MV-4-11 (cell line): ENCODE data around the gene TRMT6.
A peak's percentile ranks its signal among the peaks of the same experiment; 100 is the strongest.

Experiments used
- DNase-seq: peaks from one replicate; lab custom pipeline; 2025; lab: John Stamatoyannopoulos, UW

Gene TRMT6

DNA sequence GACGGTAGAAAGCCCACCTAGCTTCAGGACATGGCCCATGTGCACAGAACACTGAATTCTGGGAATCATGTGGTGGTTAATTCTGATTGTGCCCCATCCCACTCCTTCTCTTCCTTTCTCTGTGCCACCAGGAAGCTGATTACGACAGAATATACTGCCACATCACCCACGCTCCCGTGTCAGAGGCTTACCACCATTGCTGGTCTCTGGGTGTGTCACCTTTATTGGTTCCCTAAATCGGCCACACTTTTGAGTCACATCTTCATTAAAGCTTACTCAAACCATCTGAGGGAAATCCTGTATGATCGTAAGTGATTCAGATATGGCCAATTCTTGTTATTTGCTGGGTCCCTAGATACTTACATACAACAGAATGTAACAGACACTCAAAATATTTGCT is 3.1 kb downstream of the TRMT6 start:
- DNase-seq, result peak; percentile 72

DNA sequence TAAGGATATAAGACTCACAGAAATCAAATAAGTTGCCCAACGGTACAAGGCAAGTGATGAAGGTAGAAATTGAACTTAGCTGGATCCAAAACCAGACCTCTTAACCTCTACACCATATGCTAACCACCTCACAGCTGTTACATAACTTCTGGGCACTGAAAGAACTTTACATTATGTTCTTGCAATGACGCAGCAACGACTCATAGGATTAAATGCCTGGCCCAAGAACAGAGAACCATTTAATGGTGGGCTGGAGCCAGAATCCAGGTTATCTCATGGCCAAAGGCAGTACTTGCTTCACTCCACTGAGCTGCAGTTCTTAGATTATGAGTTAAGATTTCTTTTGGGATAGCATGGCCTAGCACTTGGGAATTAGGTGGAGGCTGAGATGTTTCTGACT is 4.4 kb downstream of the TRMT6 start:
- peak; percentile 62 for DNase-seq

DNA sequence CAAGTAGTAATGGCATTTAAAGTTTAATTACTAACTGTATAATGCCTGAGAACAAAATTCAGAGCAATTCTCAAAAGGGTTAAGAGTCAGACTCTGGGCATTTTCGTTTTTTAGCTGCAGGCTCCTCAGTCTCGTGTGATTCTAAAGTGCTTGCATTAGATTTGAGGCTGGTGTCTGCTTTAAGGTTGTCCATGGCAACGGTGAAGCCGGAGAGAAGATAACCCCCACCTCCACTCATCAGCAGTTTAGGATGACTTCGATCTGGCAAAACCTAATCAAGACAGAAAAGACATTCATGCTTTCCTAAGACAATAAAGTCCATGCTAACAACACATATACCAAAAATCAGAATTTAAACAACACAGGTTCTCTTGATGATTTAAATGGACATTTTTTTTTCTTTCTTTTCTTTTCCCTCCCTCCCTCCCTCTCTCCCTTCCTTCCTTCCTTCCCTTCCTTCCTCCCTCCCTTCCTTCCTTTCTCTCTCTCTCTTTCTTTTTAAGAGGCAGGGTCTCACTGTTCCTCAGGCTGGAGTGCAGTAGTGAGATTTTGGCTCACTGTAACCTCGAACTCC is 11.8 kb downstream of the TRMT6 start:
- DNase-seq, result no peak

DNA sequence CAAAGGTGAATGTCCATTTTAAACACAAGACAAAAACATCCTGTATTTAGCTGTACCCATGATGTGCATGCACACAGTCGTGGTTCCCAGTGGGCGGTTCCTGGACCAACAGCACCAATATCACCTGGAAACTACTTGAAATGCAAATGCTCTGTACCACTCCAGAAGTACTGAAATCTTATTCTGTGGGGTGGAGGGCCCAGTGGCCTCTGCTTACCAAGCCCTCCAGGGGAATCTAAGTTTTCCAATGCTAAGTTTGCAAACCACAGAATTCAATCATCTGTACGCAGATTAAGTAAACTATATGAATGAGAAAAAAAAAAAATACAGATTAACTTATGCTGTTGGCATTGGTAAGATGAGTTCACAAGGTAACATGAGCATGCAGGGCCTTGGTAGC is 14.1 kb downstream of the TRMT6 start:
- no peak for DNase-seq

DNA sequence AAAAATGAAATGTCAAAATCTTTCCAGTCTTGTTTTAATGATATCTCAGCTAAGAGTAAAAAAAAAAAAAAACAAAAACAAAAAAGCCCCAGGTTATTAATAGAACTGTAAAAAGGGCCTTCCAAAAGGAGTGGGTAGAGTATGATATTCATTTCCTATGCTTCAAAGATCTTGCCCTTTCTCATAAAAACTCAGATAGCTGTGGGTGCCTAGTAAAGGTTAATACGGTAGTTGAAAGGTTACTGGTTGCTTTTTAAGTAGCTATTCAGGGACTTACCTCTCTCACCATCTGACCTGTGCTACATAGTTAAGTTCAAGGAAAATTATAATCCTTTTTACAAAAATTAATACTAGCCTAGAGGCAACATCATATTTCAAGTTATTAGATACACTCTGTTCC is 14.9 kb downstream of the TRMT6 start:
- DNase-seq, result no peak

DNA sequence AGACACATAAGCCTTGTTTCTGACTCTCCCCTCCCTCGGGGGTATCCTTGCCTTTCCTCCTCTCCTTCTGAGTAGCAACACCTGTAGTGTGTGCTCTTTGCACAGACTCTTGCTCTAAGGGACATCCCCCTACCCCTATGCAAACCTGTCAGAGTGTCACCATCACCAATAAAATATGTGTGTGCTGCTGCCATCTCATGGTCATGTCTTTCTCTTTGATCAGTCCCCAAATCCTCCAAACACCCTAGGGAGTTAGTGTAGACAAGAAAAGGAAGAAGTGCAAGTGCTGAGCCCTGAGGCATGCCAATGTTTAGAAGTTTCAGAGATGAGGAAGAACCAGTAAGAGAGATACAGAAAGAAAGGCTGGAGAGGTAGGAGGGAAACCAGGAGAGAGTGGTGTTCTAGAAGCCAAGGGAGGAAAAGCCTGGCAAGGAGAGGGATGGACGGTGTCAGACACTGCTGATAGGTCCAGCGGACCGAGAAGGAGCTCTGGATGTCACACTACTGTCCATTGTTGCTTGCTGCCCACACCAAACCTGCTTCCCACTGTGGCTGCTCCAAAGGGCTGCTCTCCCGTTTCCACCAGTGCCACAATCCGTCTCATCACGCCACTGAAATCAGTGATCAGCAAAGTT is 16.4 kb downstream of the TRMT6 start:
- DNase-seq, result peak; percentile 74

DNA sequence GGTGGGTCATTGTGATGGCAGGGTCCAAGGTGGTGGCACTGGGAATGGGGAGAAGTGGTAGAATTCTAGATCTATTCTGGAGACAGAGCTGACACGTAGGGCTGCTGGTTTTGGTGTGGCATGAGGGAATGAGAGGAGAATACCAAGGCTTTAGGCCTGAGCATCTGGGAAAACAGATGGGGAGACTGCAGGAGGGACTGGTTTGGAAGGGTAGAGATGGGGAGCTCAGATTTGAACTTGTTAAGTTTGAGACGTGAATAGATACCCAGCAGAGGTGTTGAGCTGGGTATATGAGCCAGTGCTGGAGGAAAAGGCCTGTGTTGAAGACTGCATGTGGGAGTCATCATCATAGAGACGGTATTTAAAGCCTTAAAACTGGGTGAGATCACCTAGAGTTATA is 17.5 kb downstream of the TRMT6 start:
- DNase-seq, result no peak

DNA sequence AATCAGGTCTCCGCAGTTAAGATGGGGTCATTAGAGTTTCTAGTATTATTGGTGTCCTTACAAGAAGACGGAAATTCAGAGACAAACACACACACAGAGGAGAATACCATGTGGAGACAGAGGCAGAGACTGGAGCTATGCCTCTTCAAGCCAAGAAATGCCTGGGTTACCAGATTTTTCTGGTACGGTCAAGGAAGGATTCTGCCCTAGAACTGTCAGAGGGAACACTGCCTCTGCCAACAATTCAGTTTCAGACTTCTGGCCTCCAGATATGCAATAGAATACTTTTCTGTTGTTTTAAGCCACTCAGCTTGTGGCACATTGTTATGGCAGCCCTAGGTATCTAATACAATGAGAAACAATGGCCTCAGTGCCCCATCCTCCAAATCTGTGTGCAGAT is 18.9 kb downstream of the TRMT6 start:
- DNase-seq, result no peak

DNA sequence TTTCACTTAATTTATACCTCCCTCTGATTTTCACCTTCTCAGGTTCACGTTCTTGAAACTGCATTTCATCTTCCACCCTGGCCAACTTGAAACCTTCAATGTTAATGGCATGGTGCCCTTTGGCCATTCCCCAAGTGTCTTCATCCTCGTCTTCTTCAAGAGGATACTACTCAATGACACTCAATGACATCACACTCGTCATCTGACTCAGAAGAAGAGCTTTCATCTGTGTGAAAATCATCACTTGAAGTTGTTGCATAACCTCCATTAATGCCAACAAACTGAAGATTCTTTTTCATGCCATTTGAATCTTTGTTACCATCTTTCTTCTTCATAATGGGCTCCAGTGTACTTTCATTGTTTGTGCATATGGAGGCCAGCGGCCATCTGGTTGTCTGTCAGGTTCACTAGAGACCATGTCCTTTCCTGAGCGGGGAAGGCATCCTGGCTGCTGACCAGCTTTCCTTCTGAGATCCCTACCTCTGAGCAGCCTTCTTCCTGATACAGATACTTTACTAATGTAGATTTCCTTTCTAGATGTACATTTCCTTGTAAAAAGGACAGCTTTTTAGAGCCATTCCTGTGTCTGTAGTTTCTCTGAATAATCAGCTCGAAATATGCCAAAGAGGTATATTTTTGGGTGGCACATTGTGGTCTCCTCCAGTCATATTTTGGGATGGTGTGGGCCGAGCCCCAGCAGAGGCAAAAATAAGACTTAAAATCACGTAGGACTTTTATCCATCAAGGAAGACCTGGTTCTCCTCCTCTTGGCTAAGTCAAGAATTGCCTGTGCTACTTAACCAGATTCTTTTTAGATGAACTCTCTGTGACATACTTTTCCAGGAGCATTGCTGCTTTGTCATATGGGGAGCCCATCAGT is 21.3 kb downstream of the TRMT6 start:
- DNase-seq, result peak; percentile 13

DNA sequence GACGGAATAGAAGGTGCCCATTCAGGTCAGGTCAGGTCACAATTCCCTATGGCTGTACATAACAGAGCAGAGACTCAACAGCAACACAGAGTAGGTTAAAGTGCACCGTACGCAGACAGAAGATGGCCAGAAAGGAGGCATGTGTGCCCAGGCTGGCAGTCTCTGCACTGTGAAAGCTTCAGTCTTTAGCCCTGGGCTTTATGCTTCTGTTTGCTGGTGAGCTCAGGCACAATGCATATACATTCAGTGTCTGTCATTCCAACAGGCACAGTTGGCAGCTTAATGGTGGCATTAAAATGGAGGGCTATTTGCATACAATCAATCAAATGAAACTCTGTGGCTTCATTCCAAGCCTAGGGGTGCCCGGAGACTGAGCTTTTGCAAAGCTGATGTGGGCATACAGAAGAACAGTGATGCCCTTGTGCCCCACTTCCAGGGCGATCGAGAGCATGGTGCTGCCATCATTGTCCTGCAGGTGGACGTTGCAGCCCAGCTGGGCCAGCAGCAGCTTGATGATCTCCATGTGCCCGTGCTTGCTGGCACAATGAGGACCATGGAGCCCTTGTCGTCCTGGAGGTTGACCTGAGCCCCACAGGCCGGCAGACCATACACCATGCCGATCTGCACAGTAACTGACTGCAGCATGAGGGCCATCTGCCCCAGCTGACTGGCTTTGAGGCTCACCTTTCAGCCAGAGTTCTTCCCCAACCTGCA is 22.4 kb downstream of the TRMT6 start:
- no peak for DNase-seq

DNA sequence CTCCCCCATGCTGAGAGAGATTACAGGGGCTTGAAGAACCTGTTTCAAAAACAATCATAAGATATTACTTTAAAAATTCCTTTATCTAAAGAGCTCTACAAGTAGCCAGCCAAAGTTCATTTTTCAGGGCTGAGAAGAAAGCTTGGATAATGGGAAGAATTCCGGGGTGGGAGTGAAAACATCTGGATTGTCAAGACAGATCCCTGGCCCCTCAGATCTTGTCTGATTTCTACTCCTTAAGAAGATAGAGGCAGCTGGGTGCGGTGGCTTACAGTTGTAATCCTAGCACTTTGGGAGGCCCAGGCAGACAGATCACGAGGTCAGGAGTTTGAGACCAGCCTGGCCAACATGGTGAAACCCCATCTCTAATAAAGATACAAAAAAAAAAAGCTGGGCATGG is 24.8 kb downstream of the TRMT6 start:
- no peak for DNase-seq

DNA sequence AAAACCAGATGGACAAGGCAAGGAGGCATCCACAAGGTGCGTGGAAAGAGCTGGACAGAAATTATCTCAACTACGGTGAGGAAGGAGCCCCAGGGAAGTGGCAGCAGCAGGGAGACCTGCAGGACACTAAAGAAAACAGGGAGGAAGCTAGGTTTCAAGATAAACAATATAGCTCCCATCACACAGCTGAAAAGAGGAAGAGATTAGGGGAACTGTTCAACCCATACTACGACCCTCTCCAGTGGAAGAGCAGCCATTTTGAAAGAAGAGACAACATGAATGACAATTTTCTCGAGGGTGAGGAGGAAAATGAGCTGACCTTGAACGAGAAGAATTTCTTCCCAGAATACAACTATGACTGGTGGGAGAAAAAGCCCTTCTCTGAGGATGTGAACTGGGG is 26.8 kb downstream of the TRMT6 start:
- peak; percentile 61 for DNase-seq

DNA sequence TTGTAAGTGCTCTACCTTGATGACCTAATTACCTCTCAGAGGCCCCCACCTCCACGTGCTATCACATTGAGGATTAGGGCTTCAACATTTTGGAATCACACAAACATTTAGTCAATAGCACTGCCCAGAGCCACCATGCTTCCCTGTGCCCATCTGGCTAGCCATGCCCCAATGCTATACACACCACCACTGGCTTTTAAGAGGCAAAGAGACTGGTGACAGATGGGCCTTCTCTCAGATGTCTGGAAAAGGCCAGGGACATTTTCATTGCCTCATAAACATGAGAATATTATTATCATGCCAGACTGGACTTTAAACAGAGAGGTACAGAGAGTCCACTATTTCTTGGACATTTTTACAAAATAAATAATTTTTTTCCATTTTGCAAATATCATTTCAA is 29.8 kb downstream of the TRMT6 start:
- no peak for DNase-seq

DNA sequence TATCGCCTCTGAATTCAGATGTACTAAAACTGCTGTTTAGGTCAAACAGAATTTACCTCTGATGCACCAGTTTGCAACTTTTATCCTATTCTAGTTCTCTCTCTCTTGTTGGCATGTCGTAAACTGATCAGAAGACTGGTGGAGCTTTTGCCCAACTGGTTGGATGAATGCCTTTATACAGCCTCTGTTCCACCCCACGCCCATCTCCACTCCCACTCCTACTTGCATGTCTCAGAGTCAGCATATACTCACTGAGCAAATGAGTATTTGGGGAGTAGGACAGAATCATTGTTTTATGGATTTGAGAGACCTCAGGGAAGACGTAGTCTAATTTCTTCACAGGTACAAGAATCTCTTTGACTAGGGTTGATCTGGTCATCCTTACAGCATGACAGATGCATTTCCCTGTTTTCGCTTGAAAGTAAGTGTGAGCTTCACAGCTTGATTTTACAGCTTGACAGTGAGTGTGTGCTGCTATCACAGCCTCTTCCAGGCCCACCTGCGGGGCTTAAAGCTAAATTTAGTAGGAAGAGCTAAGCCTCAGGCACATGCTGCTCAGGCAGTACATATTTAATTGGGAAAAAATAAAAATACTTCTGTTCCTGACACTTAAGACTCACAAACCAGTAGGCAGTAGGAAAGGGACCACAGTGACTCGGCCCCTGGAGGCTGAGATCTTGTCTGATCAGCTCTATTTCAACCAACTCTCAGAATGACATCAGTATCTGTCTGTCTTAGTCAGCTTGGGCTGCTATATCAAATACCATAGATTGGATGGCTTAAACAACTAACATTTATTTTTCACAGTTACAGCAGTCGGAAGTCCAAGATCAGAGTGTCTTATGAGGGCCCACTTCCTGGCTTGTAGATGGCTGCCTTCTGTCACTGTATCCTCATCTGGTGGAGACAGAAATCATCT is 30.4 kb downstream of the TRMT6 start:
- DNase-seq, result no peak

DNA sequence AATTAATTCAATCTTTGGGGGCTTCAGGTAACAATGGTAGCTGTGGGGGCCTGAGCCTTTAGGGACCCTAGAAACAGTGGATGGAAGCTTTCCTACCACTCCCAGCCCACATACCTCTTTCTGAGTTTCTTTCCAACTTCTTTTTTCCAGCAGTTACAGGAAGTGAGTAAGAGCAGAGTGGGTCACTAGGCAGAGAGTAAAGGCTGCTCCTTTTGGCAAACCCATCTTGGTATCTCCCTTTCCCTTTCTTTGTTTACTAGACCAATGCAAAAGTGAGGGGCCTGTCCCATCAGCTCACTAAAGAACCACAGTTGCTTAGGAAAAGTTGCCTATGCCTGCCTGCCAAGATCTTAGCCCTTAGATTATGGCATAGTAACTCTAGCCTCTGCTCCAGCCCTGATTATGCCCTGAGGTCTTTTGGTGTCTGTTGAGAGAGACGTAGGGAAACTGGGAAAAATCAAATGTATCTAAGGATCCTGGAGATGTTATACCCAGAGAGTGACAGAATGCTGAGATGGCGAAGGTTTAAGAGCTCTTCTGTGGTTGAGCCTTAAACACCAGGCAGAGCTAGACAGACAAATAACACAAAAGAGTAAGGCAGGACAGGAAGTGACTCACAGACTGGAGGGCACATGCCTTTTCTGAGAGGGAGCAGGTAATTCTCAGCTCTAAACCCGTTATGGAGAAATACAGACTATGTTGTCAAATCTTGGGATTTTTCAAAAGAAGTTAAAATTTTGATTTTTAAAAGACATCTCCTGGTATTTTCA is 31.3 kb downstream of the TRMT6 start:
- DNase-seq, result peak; percentile 57

DNA sequence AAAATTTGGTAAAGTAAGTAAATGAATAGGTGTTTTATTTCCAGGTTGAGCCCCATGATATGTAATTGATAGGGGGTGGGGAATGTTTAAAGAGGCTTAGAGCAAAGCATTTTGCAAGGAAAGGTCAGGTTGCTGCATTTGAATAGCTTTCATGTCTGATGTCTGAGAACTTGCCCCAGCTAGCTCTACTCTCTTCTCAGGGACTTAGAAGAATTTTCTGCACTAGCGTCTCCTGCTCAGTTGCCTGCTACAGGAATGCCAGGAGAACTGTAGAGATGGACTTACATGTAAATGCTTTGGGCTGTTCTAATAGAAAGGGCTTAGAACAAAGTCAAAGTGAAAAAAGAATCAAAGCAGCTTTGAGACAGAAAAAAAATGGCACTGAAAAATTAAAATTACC is 35.5 kb downstream of the TRMT6 start:
- no peak for DNase-seq

DNA sequence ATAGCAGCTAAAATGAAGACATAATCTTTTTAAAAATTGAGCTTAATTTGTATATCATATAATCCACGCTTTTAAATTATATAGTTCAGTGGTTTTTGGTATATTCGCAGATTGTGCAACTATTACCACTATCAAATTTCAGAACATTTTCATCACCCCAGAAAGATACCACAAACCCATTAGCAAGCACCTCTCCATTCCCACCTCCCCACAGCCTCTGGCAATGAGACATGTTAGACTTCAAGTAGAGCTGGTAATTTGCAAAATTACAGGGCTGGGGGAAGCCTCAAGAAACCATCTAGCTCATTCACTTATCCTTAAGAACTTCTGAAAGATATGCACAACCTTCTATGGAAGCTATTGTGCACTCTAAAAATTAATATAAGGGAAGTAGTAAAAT is 37.2 kb downstream of the TRMT6 start:
- peak; percentile 9 for DNase-seq

DNA sequence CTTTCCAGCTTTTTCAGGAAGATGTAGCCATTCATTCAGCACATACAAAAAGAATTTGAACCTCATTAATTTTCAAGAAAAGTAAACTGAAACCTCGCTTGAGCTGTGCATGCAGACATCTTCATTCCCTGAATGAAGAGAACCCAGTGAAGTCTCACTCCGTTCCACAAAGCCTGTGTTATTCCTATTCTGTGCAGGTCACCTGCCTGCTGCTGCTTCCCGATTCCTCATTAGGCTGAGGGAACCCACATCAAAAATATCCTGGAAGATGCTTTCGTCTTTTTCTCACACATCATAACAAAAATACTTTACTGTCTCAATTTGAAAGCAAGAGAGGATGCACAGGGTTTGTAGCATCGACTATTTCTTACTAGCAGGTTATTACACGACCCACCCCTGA is 40.1 kb downstream of the TRMT6 start:
- no peak for DNase-seq

DNA sequence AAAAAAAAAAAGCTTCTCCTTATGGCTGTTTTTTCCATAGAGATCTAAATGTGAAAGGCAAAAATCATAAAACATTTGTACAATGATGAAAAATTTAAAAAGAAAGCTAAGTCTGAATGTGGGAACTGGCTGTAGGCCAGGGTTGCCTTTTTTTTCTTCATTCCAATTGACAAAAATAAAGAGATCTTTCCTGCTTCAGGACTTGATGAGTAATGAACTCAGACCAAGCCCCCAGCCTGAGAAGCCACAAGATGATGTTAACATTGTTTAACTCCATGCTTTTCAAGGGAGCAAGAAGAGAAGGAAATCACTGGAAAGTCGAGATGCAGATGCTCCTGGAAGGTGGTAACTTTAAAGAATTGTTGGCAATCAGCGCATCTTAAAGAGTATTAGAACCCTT is 41.4 kb downstream of the TRMT6 start:
- no peak for DNase-seq

DNA sequence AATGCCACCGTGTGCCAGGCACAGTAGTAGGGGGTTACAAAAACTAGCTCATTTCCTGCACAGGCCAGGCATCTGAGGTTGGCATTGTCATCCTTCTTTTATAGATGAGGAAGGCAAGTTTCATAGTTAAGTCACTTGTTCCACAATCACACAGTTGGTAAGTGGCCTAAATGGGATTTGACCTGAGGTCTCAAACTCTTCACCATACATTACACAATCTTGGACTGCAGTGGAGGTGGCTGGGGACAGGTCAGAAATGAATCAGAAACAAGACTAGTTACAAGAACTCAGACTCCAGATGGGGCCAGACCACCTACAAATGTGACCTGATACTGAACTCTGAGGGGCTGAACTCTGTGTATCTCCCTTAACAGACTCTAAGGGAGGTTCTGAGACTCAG is 49.4 kb downstream of the TRMT6 start:
- DNase-seq, result no peak

DNA sequence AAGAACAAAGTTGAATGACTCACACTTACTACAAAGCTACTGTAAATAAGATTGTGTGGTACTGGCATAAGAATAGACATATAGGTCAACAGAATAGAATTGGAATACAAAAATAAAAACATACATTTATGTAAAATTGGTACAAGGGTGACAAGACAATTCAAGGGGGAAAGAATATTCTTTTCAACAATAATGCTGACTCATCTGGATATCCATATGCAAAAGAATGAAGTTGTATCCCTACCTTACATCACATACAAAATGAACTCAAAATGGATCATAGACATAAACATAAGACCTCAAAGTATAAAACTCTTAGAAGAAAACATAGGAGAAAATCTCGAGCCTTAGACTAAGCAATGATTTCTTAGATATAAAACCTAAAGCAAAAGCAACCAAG is 50.9 kb downstream of the TRMT6 start:
- no peak for DNase-seq
